ENCODE measurements around the gene WNT2.

Gene WNT2

GRCh38 chr7:117322741-117323304 is at the start of gene WNT2:
Gene WNT2 (minus strand): TSS chr7:117323058. CDS start chr7:117322989, 69 bp downstream.
- DNase-seq (ENCODE audit: low read depth) = no peak

GRCh38 chr7:117372073-117372472 is 49.2 kb upstream of the WNT2 start:
- DNase-seq (ENCODE audit: low read depth) = no peak

GRCh38 chr7:117364339-117365080 is 41.7 kb upstream of the WNT2 start:
- no peak for DNase-seq (ENCODE audit: low read depth)

- DNase-seq (ENCODE audit: low read depth) = no peak
Measured at GRCh38 chr7:117362294-117362888, 39.5 kb upstream of the WNT2 start.

- DNase-seq (ENCODE audit: low read depth) = no peak
Measured at GRCh38 chr7:117350027-117350426, 27.2 kb upstream of the WNT2 start.

GRCh38 chr7:117349570-117349969 is 26.7 kb upstream of the WNT2 start:
- DNase-seq (ENCODE audit: low read depth) = no peak

- no peak for DNase-seq (ENCODE audit: low read depth)
Measured at GRCh38 chr7:117347962-117348672, 25.3 kb upstream of the WNT2 start.

GRCh38 chr7:117347480-117347879 is 24.6 kb upstream of the WNT2 start:
- DNase-seq (ENCODE audit: low read depth) = no peak

- no peak for DNase-seq (ENCODE audit: low read depth)
Measured at GRCh38 chr7:117346161-117346560, 23.3 kb upstream of the WNT2 start.

- no peak for DNase-seq (ENCODE audit: low read depth)
Measured at GRCh38 chr7:117338020-117338419, 15.2 kb upstream of the WNT2 start.

- DNase-seq (ENCODE audit: low read depth) = no peak
Measured at GRCh38 chr7:117333168-117333567, 10.3 kb upstream of the WNT2 start.

GRCh38 chr7:117332031-117332430 is 9.2 kb upstream of the WNT2 start:
- no peak for DNase-seq (ENCODE audit: low read depth)

GRCh38 chr7:117325836-117326235 is 3.0 kb upstream of the WNT2 start:
- no peak for DNase-seq (ENCODE audit: low read depth)

GRCh38 chr7:117324960-117325359 is 2.1 kb upstream of the WNT2 start:
- DNase-seq (ENCODE audit: low read depth) = no peak

- no peak for DNase-seq (ENCODE audit: low read depth)
Measured at GRCh38 chr7:117323851-117324711, 1.2 kb upstream of the WNT2 start.

GRCh38 chr7:117323305-117323850 is 520 bp upstream of the WNT2 start:
- no peak for DNase-seq (ENCODE audit: low read depth)

- DNase-seq (ENCODE audit: low read depth) = no peak
Measured at GRCh38 chr7:117320523-117320922, 2.3 kb downstream of the WNT2 start.

GRCh38 chr7:117319181-117319580 is 3.7 kb downstream of the WNT2 start:
- DNase-seq (ENCODE audit: low read depth) = no peak

- DNase-seq (ENCODE audit: low read depth) = no peak
Measured at GRCh38 chr7:117313582-117313981, 9.3 kb downstream of the WNT2 start.

GRCh38 chr7:117312593-117313580 is 10.0 kb downstream of the WNT2 start:
- DNase-seq (ENCODE audit: low read depth) = no peak

Data from non-pigmented ciliary epithelial cell (primary cell).